LHCN-M2 (cell line): ENCODE measurements around the gene CBY3. TPM values are rescaled to one million over a fixed set of nuclear protein-coding genes. Genes with fewer than 3 reads are reported as not detected.

Experiments used
- total RNA-seq: library from RNA; depleted of rRNA; stranded (reverse); fragments of >200 nt; gene quantifications from 2 replicates; pipeline ENCODE4 v1.2.3, GENCODE V29; 2014; rRNA removed

The CBY3 gene
- total RNA-seq, 1 experiment from 2014 or later = not detected

Other genes starting within 250 kb of the CBY3 start
- 33.1 and 35.5 TPM in 2 replicates for gene RUFY1, start 130.5 kb downstream of the CBY3 start, total RNA-seq
- 374 and 422 TPM in 2 replicates for gene HNRNPH1, start 57.4 kb downstream of the CBY3 start, total RNA-seq
- gene CANX, start 17.9 kb upstream of the CBY3 start, total RNA-seq = 440 and 478 TPM in 2 replicates
- gene MAML1, start 51.8 kb upstream of the CBY3 start, total RNA-seq = 10.0 and 11.7 TPM in 2 replicates
- gene LTC4S, start 113.0 kb upstream of the CBY3 start, total RNA-seq = not detected in 2 replicates
- 150 and 157 TPM in 2 replicates for gene MGAT4B, start 125.8 kb upstream of the CBY3 start, total RNA-seq
- gene SQSTM1, start 139.9 kb upstream of the CBY3 start, total RNA-seq = 387 and 548 TPM in 2 replicates
- 12.5 and 15.3 TPM in 2 replicates for gene MRNIP, start 177.8 kb upstream of the CBY3 start, total RNA-seq
- gene TBC1D9B, start 226.9 kb upstream of the CBY3 start, total RNA-seq = 75.3 and 77.7 TPM in 2 replicates